ENCODE results near the gene GPR35.
"Not testable (repeated sequence)": the region's sequence is repeated elsewhere in the genome, so short reads cannot be mapped to it uniquely, and the experiment has no call there.

The GPR35 gene

DNA sequence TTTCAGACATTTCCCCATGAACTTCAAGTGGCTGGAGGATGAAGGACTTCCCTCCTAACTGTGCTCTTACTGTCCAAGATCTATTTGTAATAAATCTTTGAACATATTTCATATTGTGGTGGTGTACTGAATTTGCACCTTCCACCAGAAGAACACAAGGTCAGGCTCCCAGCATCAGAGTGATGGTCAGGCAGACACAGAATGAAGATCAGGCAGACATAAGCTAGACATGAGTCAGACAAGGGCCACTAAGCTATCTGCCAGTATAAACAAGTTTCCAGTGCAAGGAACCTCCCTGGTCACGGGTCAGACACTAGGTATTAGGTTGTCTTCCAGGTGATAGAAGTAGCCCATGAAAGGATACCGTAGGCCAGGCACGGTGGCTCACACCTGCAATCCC is 37.4 kb downstream of the GPR35 start:
- Histone ChIP-seq H3K9ac (ENCODE audit: low read depth, low read length) (no peak overlapping the region), H3K4me1 (ENCODE audit: insufficient read depth, low read length) (no peaks in the 10 kb centered on the region), H3K36me3 (ENCODE audit: insufficient read depth, low read depth, low read length) (no peaks in the 10 kb centered on the region), H3K27me3 (ENCODE audit: insufficient read depth, low read length) (peaks cover 6% of the 10 kb centered on the region; the same call in 1 of the 2 replicates), H3K4me3 (ENCODE audit: low read length) (no peak overlapping the region), H3K9me3 (ENCODE audit: insufficient read depth, low read depth, low read length) (peaks cover 7% of the 10 kb centered on the region; the same call in 1 of the 2 replicates), H3K27ac (ENCODE audit: low read length) (no peak overlapping the region)

- H3K4me1 ChIP-seq (ENCODE audit: insufficient read depth, low read length), result no peaks in the 10 kb centered on the region
- peaks cover 7% of the 10 kb centered on the region; the same call in 1 of the 2 replicates for H3K9me3 ChIP-seq (ENCODE audit: insufficient read depth, low read depth, low read length)
- H3K9ac ChIP-seq (ENCODE audit: low read depth, low read length), result no peak overlapping the region
- H3K36me3 ChIP-seq (ENCODE audit: insufficient read depth, low read depth, low read length), result no peaks in the 10 kb centered on the region
- H3K27ac ChIP-seq (ENCODE audit: low read length), result no peak overlapping the region
- H3K27me3 ChIP-seq (ENCODE audit: insufficient read depth, low read length), result peaks cover 6% of the 10 kb centered on the region; the same call in 1 of the 2 replicates
- no peak overlapping the region for H3K4me3 ChIP-seq (ENCODE audit: low read length)
Measured at GRCh38 chr2:240663546-240664190, 38.4 kb downstream of the GPR35 start.

- no peaks in the 10 kb centered on the region for H3K36me3 ChIP-seq (ENCODE audit: insufficient read depth, low read depth, low read length)
- H3K27ac ChIP-seq (ENCODE audit: low read length), result no peak overlapping the region
- no peak overlapping the region for H3K9ac ChIP-seq (ENCODE audit: low read depth, low read length)
- no peak overlapping the region for H3K4me3 ChIP-seq (ENCODE audit: low read length)
- H3K27me3 ChIP-seq (ENCODE audit: insufficient read depth, low read length), result peaks cover 6% of the 10 kb centered on the region; the same call in 1 of the 2 replicates
- no peaks in the 10 kb centered on the region for H3K4me1 ChIP-seq (ENCODE audit: insufficient read depth, low read length)
- peaks cover 7% of the 10 kb centered on the region; the same call in 1 of the 2 replicates for H3K9me3 ChIP-seq (ENCODE audit: insufficient read depth, low read depth, low read length)
Measured at GRCh38 chr2:240664622-240665021, 39.3 kb downstream of the GPR35 start.

- Histone ChIP-seq H3K9ac (ENCODE audit: low read depth, low read length) (no peak overlapping the region), H3K36me3 (ENCODE audit: insufficient read depth, low read depth, low read length) (no peaks in the 10 kb centered on the region), H3K27ac (ENCODE audit: low read length) (no peak overlapping the region), H3K27me3 (ENCODE audit: insufficient read depth, low read length) (no peaks in the 10 kb centered on the region), H3K4me1 (ENCODE audit: insufficient read depth, low read length) (no peaks in the 10 kb centered on the region), H3K4me3 (ENCODE audit: low read length) (no peak overlapping the region), H3K9me3 (ENCODE audit: insufficient read depth, low read depth, low read length) (no peaks in the 10 kb centered on the region; the same call in 1 of the 2 replicates)
Measured at GRCh38 chr2:240670402-240670801, 45.1 kb downstream of the GPR35 start.

GRCh38 chr2:240670950-240671349 is 45.7 kb downstream of the GPR35 start:
- Histone ChIP-seq H3K4me1 (ENCODE audit: insufficient read depth, low read length) (no peaks in the 10 kb centered on the region), H3K27me3 (ENCODE audit: insufficient read depth, low read length) (no peaks in the 10 kb centered on the region), H3K27ac (ENCODE audit: low read length) (no peak overlapping the region), H3K9ac (ENCODE audit: low read depth, low read length) (no peak overlapping the region), H3K4me3 (ENCODE audit: low read length) (no peak overlapping the region), H3K36me3 (ENCODE audit: insufficient read depth, low read depth, low read length) (no peaks in the 10 kb centered on the region), H3K9me3 (ENCODE audit: insufficient read depth, low read depth, low read length) (no peaks in the 10 kb centered on the region)

GRCh38 chr2:240672076-240672700 is 46.9 kb downstream of the GPR35 start:
- no peak overlapping the region for H3K9ac ChIP-seq (ENCODE audit: low read depth, low read length)
- no peaks in the 10 kb centered on the region for H3K9me3 ChIP-seq (ENCODE audit: insufficient read depth, low read depth, low read length)
- no peak overlapping the region for H3K4me3 ChIP-seq (ENCODE audit: low read length)
- H3K4me1 ChIP-seq (ENCODE audit: insufficient read depth, low read length), result no peaks in the 10 kb centered on the region
- no peak overlapping the region for H3K27ac ChIP-seq (ENCODE audit: low read length)
- H3K36me3 ChIP-seq (ENCODE audit: insufficient read depth, low read depth, low read length), result no peaks in the 10 kb centered on the region
- no peaks in the 10 kb centered on the region for H3K27me3 ChIP-seq (ENCODE audit: insufficient read depth, low read length)

DNA sequence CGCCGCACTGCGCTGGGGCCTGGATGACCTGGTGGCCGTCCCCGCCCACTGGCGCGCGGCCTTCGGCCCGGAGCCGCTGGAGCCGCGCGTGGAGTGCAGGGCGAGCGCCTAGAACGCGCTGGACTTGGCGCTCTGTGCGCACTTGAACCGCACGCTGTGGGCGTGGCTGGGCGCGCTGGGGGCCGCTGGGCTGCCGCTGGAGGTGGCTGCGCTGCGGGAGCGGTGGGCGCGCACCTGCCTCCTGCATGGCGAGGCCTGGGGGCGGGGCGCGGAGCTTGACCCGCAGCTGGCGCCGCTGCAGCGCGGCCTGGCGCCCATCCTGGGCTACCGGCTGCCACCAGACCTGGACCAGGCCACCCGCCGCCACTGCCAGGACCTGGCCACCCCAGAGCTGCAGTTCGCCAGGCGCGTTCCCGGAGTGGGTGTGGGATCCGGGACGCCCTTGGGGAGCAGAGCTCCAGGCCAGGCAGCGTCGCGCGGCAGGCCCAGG is 47.5 kb downstream of the GPR35 start:
- Histone ChIP-seq H3K36me3 (ENCODE audit: insufficient read depth, low read depth, low read length) (no peaks in the 10 kb centered on the region), H3K4me3 (ENCODE audit: low read length) (no peak overlapping the region), H3K27ac (ENCODE audit: low read length) (no peak overlapping the region), H3K9me3 (ENCODE audit: insufficient read depth, low read depth, low read length) (no peaks in the 10 kb centered on the region), H3K9ac (ENCODE audit: low read depth, low read length) (no peak overlapping the region), H3K4me1 (ENCODE audit: insufficient read depth, low read length) (no peaks in the 10 kb centered on the region), H3K27me3 (ENCODE audit: insufficient read depth, low read length) (no peaks in the 10 kb centered on the region)

DNA sequence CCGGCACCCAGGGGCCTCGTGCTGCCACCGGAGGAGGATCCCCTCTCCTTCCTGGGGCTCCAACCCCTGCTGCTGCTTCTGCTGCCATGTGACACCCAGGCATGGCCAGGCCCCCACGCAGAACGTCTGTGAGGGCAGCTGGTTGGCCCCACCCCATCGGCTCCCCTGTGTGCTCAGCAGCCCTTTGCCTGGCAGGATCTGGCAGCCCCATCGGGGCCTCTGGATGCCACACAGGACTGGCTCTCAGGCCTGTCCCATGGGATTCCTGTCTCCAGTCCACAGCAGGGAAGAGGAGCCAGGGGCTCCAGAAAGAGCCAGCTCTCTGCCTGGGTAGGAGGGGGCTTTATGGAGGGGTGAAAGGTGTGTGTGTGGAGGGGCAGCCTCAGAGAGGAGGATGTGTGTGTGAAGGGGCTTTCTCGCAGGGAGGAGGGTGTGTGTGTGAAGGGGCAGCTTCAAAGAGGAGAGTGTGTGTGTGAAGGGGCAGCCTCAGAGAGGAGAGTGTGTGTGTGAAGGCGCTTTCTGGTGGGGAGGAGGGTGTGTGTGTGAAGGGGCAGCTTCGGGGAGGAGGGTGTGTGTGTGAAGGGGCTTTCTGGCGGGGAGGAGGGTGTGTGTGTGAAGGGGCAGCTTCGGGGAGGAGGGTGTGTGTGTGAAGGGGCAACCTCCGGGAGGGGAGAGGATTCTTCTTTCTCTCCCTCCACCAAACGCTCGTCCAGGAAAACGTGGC is 49.3 kb downstream of the GPR35 start:
- not testable (repeated sequence) for H3K27ac ChIP-seq (ENCODE audit: low read length); H3K36me3 ChIP-seq (ENCODE audit: insufficient read depth, low read depth, low read length); H3K9ac ChIP-seq (ENCODE audit: low read depth, low read length); H3K27me3 ChIP-seq (ENCODE audit: insufficient read depth, low read length); H3K4me1 ChIP-seq (ENCODE audit: insufficient read depth, low read length); H3K4me3 ChIP-seq (ENCODE audit: low read length); H3K9me3 ChIP-seq (ENCODE audit: insufficient read depth, low read depth, low read length)

DNA sequence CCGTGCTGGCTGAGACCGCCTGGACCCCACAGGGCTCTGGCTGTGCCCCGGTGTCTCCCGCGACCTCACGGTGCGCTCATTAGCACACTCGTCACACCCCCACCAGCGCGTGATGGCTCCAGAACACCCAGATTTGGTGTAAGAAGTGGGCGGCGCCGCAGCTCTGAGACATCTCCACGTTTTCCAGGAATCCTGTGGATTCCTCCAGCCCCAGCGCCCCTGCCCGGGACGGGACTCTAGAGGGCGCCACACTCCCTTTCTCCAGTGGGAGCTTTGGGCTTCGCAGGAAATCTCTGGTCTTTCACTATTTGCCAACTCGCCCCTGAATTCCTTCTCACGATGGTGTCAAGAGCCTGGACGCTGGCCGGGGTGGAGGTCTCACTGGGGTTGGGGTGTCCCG is 50.1 kb downstream of the GPR35 start:
- H3K36me3 ChIP-seq (ENCODE audit: insufficient read depth, low read depth, low read length); H3K9me3 ChIP-seq (ENCODE audit: insufficient read depth, low read depth, low read length); H3K9ac ChIP-seq (ENCODE audit: low read depth, low read length); H3K27me3 ChIP-seq (ENCODE audit: insufficient read depth, low read length); H3K4me1 ChIP-seq (ENCODE audit: insufficient read depth, low read length); H3K27ac ChIP-seq (ENCODE audit: low read length); H3K4me3 ChIP-seq (ENCODE audit: low read length): not testable (repeated sequence)

DNA sequence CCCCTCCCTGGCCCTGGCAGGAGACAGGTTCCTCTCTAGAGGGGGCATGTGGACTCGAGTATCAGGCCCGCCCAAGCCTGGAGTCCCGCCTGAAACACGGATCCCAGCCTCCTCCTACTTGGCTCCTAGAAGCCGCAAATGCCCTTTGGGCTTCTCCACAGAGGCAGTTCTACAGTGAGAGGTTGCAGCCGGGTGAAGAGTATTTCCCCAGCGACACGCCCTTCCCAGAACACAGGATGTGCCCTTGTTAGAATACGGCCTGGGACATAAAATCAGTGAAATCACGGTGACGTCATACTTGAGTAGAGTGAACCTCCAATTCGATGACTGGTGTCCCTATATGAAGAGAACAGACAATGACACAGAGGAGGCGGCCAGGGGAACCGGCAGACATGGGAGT is 52.8 kb downstream of the GPR35 start:
- H3K4me3 ChIP-seq (ENCODE audit: low read length); H3K27ac ChIP-seq (ENCODE audit: low read length): not testable (repeated sequence)

DNA sequence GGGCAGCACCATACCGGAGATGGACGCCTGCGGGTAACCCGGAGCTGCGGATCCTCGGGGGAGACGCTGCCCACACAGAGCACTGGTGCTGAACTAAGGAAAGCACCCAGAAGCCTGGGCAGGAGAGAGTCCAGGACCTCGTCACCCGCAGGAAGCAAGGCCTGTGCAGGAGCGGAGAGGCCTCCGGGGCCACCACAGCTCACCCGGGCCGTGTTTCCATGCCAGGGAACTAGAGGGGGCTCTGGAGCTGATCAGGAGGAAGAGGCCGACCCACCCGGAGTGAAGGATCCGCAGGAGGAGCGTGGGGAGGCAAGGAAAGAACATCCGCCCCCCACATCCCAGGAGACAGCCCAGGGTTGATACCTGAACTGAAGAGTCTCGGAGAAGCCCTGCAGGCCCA is 53.6 kb downstream of the GPR35 start:
- not testable (repeated sequence) for H3K4me3 ChIP-seq (ENCODE audit: low read length); H3K9me3 ChIP-seq (ENCODE audit: insufficient read depth, low read depth, low read length); H3K36me3 ChIP-seq (ENCODE audit: insufficient read depth, low read depth, low read length); H3K27me3 ChIP-seq (ENCODE audit: insufficient read depth, low read length); H3K4me1 ChIP-seq (ENCODE audit: insufficient read depth, low read length); H3K9ac ChIP-seq (ENCODE audit: low read depth, low read length); H3K27ac ChIP-seq (ENCODE audit: low read length)

More for the DNA sequence above, 52.8 kb downstream of the GPR35 start:
- H3K27me3 ChIP-seq (ENCODE audit: insufficient read depth, low read length); H3K36me3 ChIP-seq (ENCODE audit: insufficient read depth, low read depth, low read length); H3K4me1 ChIP-seq (ENCODE audit: insufficient read depth, low read length); H3K9ac ChIP-seq (ENCODE audit: low read depth, low read length); H3K9me3 ChIP-seq (ENCODE audit: insufficient read depth, low read depth, low read length): not testable (repeated sequence)

DNA sequence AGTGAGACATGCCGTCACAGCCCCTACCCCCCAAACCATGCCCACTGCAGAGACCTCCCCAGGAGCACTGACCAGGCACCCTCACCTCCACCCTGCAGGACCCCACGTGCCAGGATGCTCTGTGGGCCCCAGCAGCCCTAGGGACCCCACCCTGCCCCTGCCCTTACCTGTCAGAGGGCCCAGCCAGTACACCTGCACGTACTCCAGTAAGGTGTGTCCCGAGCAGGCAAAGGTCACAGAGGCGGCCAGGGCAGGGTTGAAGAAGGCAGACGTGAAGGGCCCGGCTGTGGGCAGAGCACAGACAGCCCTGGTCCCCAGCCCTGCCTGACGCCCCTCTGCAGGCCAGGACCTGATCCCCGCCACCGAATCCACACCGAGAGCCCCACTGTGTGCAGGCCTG is 54.9 kb downstream of the GPR35 start:
- H3K4me1 ChIP-seq (ENCODE audit: insufficient read depth, low read length); H3K9ac ChIP-seq (ENCODE audit: low read depth, low read length); H3K27ac ChIP-seq (ENCODE audit: low read length); H3K27me3 ChIP-seq (ENCODE audit: insufficient read depth, low read length); H3K9me3 ChIP-seq (ENCODE audit: insufficient read depth, low read depth, low read length); H3K4me3 ChIP-seq (ENCODE audit: low read length); H3K36me3 ChIP-seq (ENCODE audit: insufficient read depth, low read depth, low read length): not testable (repeated sequence)
